ENCODE results near the gene DMBT1. TPM values are rescaled to one million over a fixed set of nuclear protein-coding genes. Genes with fewer than 3 reads are reported as not detected.

The DMBT1 gene
- polyA plus RNA-seq, 1 donor (not counting 4 experiments of a cell fraction or from before 2014, with no cell fraction given): 0.04 TPM

DNA sequence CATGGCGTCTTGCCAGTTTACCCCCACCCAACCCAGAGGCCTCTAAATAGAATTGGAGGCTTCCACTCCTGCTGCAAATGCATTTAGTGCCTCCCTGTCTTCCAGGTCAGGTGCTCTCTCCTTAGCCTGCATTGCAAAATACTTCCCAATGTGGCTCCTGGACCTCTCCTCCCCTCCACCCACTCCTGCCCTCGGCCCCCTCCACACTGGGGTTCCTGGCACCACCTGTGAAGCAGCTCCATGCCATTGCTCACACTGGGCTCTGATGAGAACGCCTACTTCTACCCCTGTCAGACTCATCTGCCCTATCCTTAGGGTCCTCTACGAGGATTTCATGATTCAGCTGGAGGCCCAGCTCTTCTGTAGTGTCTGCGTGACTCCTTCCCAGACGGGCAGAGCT, 101.7 kb downstream of the DMBT1 start:
- FAIRE-seq (no peak), DNase-seq (ENCODE audit: low read depth, low spot score) (no peak)
- Histone ChIP-seq H3K9me1 (ENCODE audit: control insufficient read depth, extremely low read depth, insufficient read depth, low read length) (no peaks in the 10 kb centered on the region), H2AFZ (ENCODE audit: control insufficient read depth, low read length) (no peak overlapping the region), H3K9me3 (ENCODE audit: control insufficient read depth, low read depth, low read length) (no peaks in the 10 kb centered on the region), H3K4me3 (ENCODE audit: control insufficient read depth in 2 of 3, extremely low read depth in 1 of 3, insufficient read depth in 2 of 3, low read depth in 1 of 3, low read length in 3 of 3) (no peak overlapping the region), H3K9ac (ENCODE audit: control insufficient read depth, extremely low read depth, insufficient read depth, low read length) (no peak overlapping the region), H3K79me2 (ENCODE audit: control insufficient read depth, insufficient read depth, low read length) (no peaks in the 10 kb centered on the region), H3K4me1 (ENCODE audit: control insufficient read depth, extremely low read depth, insufficient read depth, low read length) (no peaks in the 10 kb centered on the region), H3K4me2 (ENCODE audit: control insufficient read depth, extremely low read depth, insufficient read depth, low read depth, low read length) (no peak overlapping the region), H3K36me3 (ENCODE audit: control insufficient read depth in 2 of 2, extremely low read depth in 1 of 2, insufficient read depth in 2 of 2, low read length in 2 of 2) (no peaks in the 10 kb centered on the region), H3K27ac (ENCODE audit: control insufficient read depth, insufficient read depth, low read length) (no peak overlapping the region), H4K20me1 (ENCODE audit: control insufficient read depth, extremely low read depth, insufficient read depth, low read length) (no peaks in the 10 kb centered on the region), H3K27me3 (ENCODE audit: control insufficient read depth, extremely low read depth, insufficient read depth, low read length) (peaks cover 5% of the 10 kb centered on the region)
- dilution Hi-C loops (cut with MboI; ENCODE audit: extremely low pct_ligation_motif_present, low sequenced_read_pairs): no loop called here
- TF ChIP-seq, protein P1, sequence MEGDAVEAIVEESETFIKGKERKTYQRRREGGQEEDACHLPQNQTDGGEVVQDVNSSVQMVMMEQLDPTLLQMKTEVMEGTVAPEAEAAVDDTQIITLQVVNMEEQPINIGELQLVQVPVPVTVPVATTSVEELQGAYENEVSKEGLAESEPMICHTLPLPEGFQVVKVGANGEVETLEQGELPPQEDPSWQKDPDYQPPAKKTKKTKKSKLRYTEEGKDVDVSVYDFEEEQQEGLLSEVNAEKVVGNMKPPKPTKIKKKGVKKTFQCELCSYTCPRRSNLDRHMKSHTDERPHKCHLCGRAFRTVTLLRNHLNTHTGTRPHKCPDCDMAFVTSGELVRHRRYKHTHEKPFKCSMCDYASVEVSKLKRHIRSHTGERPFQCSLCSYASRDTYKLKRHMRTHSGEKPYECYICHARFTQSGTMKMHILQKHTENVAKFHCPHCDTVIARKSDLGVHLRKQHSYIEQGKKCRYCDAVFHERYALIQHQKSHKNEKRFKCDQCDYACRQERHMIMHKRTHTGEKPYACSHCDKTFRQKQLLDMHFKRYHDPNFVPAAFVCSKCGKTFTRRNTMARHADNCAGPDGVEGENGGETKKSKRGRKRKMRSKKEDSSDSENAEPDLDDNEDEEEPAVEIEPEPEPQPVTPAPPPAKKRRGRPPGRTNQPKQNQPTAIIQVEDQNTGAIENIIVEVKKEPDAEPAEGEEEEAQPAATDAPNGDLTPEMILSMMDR (optimal IDR thresholded peaks at IDR 0.05 in 1 of 3, IDR thresholded peaks at IDR 0.05 in 1 of 3, conservative IDR thresholded peaks at IDR 0.05 in 1 of 3; ENCODE audit: extremely low read depth in 1 of 3, insufficient read depth in 2 of 3, low read length in 3 of 3): no peak
- no peak for TF ChIP-seq EZH2 (IDR thresholded peaks at IDR 0.05; ENCODE audit: low read length)

DNA sequence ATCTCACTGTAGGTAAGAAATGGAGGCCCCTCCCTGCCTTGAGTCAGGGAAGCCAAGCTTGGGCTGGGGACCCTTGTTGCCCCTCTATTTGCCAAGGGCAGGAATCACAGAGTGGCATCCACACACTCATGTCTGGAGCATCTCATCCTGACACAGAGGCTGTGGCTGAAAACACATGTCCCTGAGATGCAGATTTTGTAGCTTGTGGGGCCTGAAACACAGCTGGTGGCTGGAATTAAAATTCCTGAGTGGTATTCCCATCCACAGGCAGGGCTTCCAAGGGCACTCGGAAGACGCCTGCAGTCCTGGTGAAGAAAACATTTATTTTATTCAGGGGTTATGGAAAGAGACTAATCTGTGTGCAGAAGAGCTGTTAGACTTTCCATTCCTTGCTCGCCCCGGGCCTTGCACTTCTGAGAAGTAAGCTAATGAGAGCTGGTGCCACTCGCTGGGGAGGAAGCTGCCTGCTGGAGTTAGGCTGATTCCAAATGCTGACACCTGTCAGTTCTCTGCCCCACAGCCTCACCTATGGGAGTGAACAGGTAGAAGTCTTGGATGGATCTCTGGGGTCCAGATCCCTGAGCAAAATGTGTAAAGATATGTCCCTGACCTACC, 103.1 kb downstream of the DMBT1 start:
- Histone ChIP-seq H3K9ac (ENCODE audit: control insufficient read depth, extremely low read depth, insufficient read depth, low read length) (no peak overlapping the region), H3K27ac (ENCODE audit: control insufficient read depth, insufficient read depth, low read length) (no peak overlapping the region), H3K4me1 (ENCODE audit: control insufficient read depth, extremely low read depth, insufficient read depth, low read length) (no peaks in the 10 kb centered on the region), H3K36me3 (ENCODE audit: control insufficient read depth in 2 of 2, extremely low read depth in 1 of 2, insufficient read depth in 2 of 2, low read length in 2 of 2) (no peaks in the 10 kb centered on the region), H2AFZ (ENCODE audit: control insufficient read depth, low read length) (no peak overlapping the region), H3K27me3 (ENCODE audit: control insufficient read depth, extremely low read depth, insufficient read depth, low read length) (peaks cover 3% of the 10 kb centered on the region), H3K9me1 (ENCODE audit: control insufficient read depth, extremely low read depth, insufficient read depth, low read length) (no peaks in the 10 kb centered on the region), H3K4me2 (ENCODE audit: control insufficient read depth, extremely low read depth, insufficient read depth, low read depth, low read length) (no peak overlapping the region), H3K79me2 (ENCODE audit: control insufficient read depth, insufficient read depth, low read length) (no peaks in the 10 kb centered on the region), H3K9me3 (ENCODE audit: control insufficient read depth, low read depth, low read length) (no peaks in the 10 kb centered on the region), H3K4me3 (ENCODE audit: control insufficient read depth in 2 of 3, extremely low read depth in 1 of 3, insufficient read depth in 2 of 3, low read depth in 1 of 3, low read length in 3 of 3) (no peak overlapping the region), H4K20me1 (ENCODE audit: control insufficient read depth, extremely low read depth, insufficient read depth, low read length) (no peaks in the 10 kb centered on the region)
- FAIRE-seq (no peak), DNase-seq (ENCODE audit: low read depth, low spot score) (no peak)
- dilution Hi-C loops (cut with MboI; ENCODE audit: extremely low pct_ligation_motif_present, low sequenced_read_pairs): no loop called here
- no peak for TF ChIP-seq EZH2 (IDR thresholded peaks at IDR 0.05; ENCODE audit: low read length)
- TF ChIP-seq, protein P1 (optimal IDR thresholded peaks at IDR 0.05 in 1 of 3, IDR thresholded peaks at IDR 0.05 in 1 of 3, conservative IDR thresholded peaks at IDR 0.05 in 1 of 3; ENCODE audit: extremely low read depth in 1 of 3, insufficient read depth in 2 of 3, low read length in 3 of 3): no peak

Measured in keratinocyte (primary cell).